Thyroid gland (tissue), 4 donors: Measurements from ENCODE around the gene CCDC3. TPM values are rescaled to one million over a fixed set of nuclear protein-coding genes. Genes with fewer than 3 reads are reported as not detected.

Experiments
- DNase-seq, 2 donors: peaks; one replicate each; pipeline ENCODE4 v3.0.0-alpha.2; 2019
- H3K27ac ChIP-seq, 3 donors: fragments of 200-600 bp; sonication (generic); 1 replicate in 2 of 3; 2 replicates in 1 of 3; pipeline ENCODE4 v1.5.1; 2016 to 2019; ENCODE audit warnings: mild to moderate bottlenecking in 1 of 3, moderate library complexity in 1 of 3
- H3K27me3 ChIP-seq: fragments of 200-600 bp; sonication (generic); one replicate; pipeline ENCODE4 v1.5.1; 2019
- H3K36me3 ChIP-seq, 2 donors: fragments of 200-600 bp; sonication (generic); one replicate each; pipeline ENCODE4 v1.5.1; 2016 to 2019
- H3K4me1 ChIP-seq, 2 donors: fragments of 200-600 bp; sonication (generic); one replicate each; pipeline ENCODE4 v1.5.1; 2017 to 2019
- H3K4me3 ChIP-seq, 3 donors: fragments of 200-600 bp; sonication (generic); replicated peaks in 1 of 3; 1 replicate in 2 of 3; 2 replicates in 1 of 3; pipeline ENCODE4 v1.5.1; 2016; ENCODE audit warnings: mild to moderate bottlenecking in 1 of 3
- H3K9me3 ChIP-seq: fragments of 200-600 bp; sonication (generic); one replicate; pipeline ENCODE4 v1.5.1; 2017
- CTCF ChIP-seq, 6 experiments: fragments of 200-600 bp in 3 of 6; fragments of 450-650 bp in 3 of 6; sonication (generic) in 3 of 6; IDR thresholded peaks; one replicate each; pipeline ENCODE4 v1.5.1; 2016 to 2019; ENCODE audit warnings: antibody characterized with exemption in 6 of 6, mild to moderate bottlenecking in 2 of 6, inconsistent platforms in 1 of 6, moderate library complexity in 1 of 6
- POLR2A ChIP-seq, 2 donors: fragments of 450-650 bp; IDR thresholded peaks; one replicate each; pipeline ENCODE4 v1.6.1; 2017; ENCODE audit warnings: antibody characterized with exemption in 2 of 2, mild to moderate bottlenecking in 2 of 2, moderate library complexity in 1 of 2
- WGBS, 2 donors: methylation state at CpG; one replicate each; pipeline ENCODE4 v1.1.5; 2017; 5-methylcytosine and 5-hydroxymethylcytosine counted together
- intact Hi-C: fragments of 100-400 bp; cut with DNase I; formaldehyde crosslinking; loops from one replicate; pipeline ENCODE4 v1.15.1; 2023
- total RNA-seq, 4 donors: library from RNA; depleted of rRNA; stranded (reverse); fragments of >200 nt; gene quantifications; one replicate each; pipeline ENCODE4 v1.2.3, GENCODE V29; 2016

The CCDC3 gene
- total RNA-seq, 4 donors from 2014 or later = 4.7 to 18.7 (median 7.3) TPM

GRCh38 chr10:12884851-12885250 is 116.7 kb downstream of the CCDC3 start:
- no peak overlapping the region for H3K27ac ChIP-seq
- 92 to 93% methylated on average over 6 of the region's 6 CpGs for WGBS, 2 donors
- H3K9me3 ChIP-seq = no peaks in the 10 kb centered on the region
- intact Hi-C loops = no loop called here
- TF ChIP-seq POLR2A (IDR thresholded peaks at IDR 0.05) = no peak
- TF ChIP-seq CTCF (IDR thresholded peaks at IDR 0.05) = no peak
- no peaks in the 10 kb centered on the region for H3K4me1 ChIP-seq
- no peaks in the 10 kb centered on the region for H3K36me3 ChIP-seq
- H3K4me3 ChIP-seq = no peak overlapping the region
- no peak for DNase-seq
- no peaks in the 10 kb centered on the region for H3K27me3 ChIP-seq

- intact Hi-C loops = no loop called here
- DNase-seq = no peak
- no peak overlapping the region for H3K4me3 ChIP-seq
- no peak for TF ChIP-seq CTCF (IDR thresholded peaks at IDR 0.05)
- TF ChIP-seq POLR2A (IDR thresholded peaks at IDR 0.05) = no peak
- no peaks in the 10 kb centered on the region for H3K36me3 ChIP-seq
- no peaks in the 10 kb centered on the region for H3K4me1 ChIP-seq
- H3K9me3 ChIP-seq = no peaks in the 10 kb centered on the region
- H3K27ac ChIP-seq = no peak overlapping the region
- H3K27me3 ChIP-seq = no peaks in the 10 kb centered on the region
These were observed 121.1 kb downstream of the CCDC3 start for GRCh38 chr10:12880423-12880822.

- Histone ChIP-seq H3K36me3 (no peaks in the 10 kb centered on the region), H3K27ac (no peak overlapping the region), H3K9me3 (no peaks in the 10 kb centered on the region), H3K27me3 (no peaks in the 10 kb centered on the region), H3K4me3 (no peak overlapping the region), H3K4me1 (peaks cover 0 to 4% of the 10 kb centered on the region in 2 donors)
- intact Hi-C loops = no loop called here
- TF ChIP-seq CTCF (IDR thresholded peaks at IDR 0.05) = no peak
- TF ChIP-seq POLR2A (IDR thresholded peaks at IDR 0.05) = no peak
- DNase-seq = no peak
- 83 to 89% methylated on average over 3 of the region's 3 CpGs for WGBS, 2 donors
These were observed 124.4 kb downstream of the CCDC3 start for GRCh38 chr10:12877150-12877549.

- Histone ChIP-seq H3K4me1 (peaks cover 0 to 4% of the 10 kb centered on the region in 2 donors), H3K36me3 (no peaks in the 10 kb centered on the region), H3K4me3 (no peak overlapping the region), H3K27me3 (no peaks in the 10 kb centered on the region), H3K27ac (no peak overlapping the region), H3K9me3 (no peaks in the 10 kb centered on the region)
- TF ChIP-seq POLR2A (IDR thresholded peaks at IDR 0.05) (no peak), CTCF (IDR thresholded peaks at IDR 0.05) (no peak)
- intact Hi-C loops = no loop called here
- DNase-seq = no peak
- WGBS, 2 donors = 90 to 92% methylated on average over 5 of the region's 5 CpGs
These were observed 125.2 kb downstream of the CCDC3 start for GRCh38 chr10:12876266-12876665.

- TF ChIP-seq CTCF (IDR thresholded peaks at IDR 0.05) (no peak), POLR2A (IDR thresholded peaks at IDR 0.05) (no peak)
- H3K27me3 ChIP-seq = no peaks in the 10 kb centered on the region
- WGBS, 2 donors = 62 to 78% methylated on average over 5 of the region's 5 CpGs
- no peak overlapping the region for H3K4me3 ChIP-seq
- H3K9me3 ChIP-seq = no peaks in the 10 kb centered on the region
- no peak overlapping the region for H3K27ac ChIP-seq
- no peak for DNase-seq
- peaks cover 0 to 4% of the 10 kb centered on the region in 2 donors for H3K4me1 ChIP-seq
- intact Hi-C loops = no loop called here
- H3K36me3 ChIP-seq = no peaks in the 10 kb centered on the region
These were observed 126.4 kb downstream of the CCDC3 start for GRCh38 chr10:12875100-12875499.
